ENCODE data around the gene ANKRD22. TPM values are rescaled to one million over a fixed set of nuclear protein-coding genes. Genes with fewer than 3 reads are reported as not detected.

Gene ANKRD22
- polyA plus RNA-seq, 2 of the 4 experiments (the other 2 are of a cell fraction): 0.53 to 0.59 TPM

DNA sequence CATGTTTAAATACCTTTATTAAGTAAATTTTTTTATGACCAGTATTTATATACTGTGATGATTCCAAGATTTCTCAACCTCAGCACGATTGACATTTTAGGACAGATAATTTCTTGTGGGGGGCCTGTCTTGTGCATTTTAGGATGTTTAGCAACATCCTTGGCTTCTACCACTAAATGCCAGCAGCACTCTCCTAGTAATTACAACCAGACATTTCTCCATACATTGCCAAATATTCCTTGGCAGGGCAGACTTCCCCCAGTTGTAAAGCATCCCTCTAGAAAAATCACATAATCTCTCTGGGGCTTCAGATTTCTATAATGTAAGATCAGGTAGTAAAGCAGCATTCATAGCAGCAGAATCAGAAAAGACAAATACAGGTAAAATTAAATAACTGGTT lies 56.9 kb downstream of the ANKRD22 start:
- ChIA-PET CTCF (interaction anchor here (0.9 to 1.7 kb wide), 3 partner anchors 8 to 16 kb away, joined by 3 to 6 read pairs (median 5); partner anchors contain the start of gene LIPM), POLR2A (no interaction called here)
- TF ChIP-seq KDM5A (IDR thresholded peaks at IDR 0.05) (no peak), JUNB (IDR thresholded peaks at IDR 0.05) (no peak), RNF2 (IDR thresholded peaks at IDR 0.05; ENCODE audit: borderline replicate concordance, low read depth) (no peak), POLR2A (IDR thresholded peaks at IDR 0.05; ENCODE audit: low read length) (no peak), CBX2 (IDR thresholded peaks at IDR 0.05; ENCODE audit: borderline replicate concordance, low read depth) (no peak), JUN (IDR thresholded peaks at IDR 0.05) (no peak), FOSL2 (IDR thresholded peaks at IDR 0.05) (no peak), FOSL2 (CRISPR knock-in tag; IDR thresholded peaks at IDR 0.05) (no peak), ZC3H11A (IDR thresholded peaks at IDR 0.05) (no peak), EHF (CRISPR knock-in tag; IDR thresholded peaks at IDR 0.05) (no peak), FOSB (CRISPR knock-in tag; IDR thresholded peaks at IDR 0.05) (no peak), ESRRA (IDR thresholded peaks at IDR 0.05; ENCODE audit: borderline replicate concordance, low read length) (no peak), NR3C1 (IDR thresholded peaks at IDR 0.05) (no peak), RFX5 (IDR thresholded peaks at IDR 0.05) (no peak)
- TF ChIP-seq, protein P1, sequence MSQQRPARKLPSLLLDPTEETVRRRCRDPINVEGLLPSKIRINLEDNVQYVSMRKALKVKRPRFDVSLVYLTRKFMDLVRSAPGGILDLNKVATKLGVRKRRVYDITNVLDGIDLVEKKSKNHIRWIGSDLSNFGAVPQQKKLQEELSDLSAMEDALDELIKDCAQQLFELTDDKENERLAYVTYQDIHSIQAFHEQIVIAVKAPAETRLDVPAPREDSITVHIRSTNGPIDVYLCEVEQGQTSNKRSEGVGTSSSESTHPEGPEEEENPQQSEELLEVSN (IDR thresholded peaks at IDR 0.05; ENCODE audit: borderline replicate concordance, low read depth): no peak
- TF ChIP-seq, protein P2, sequence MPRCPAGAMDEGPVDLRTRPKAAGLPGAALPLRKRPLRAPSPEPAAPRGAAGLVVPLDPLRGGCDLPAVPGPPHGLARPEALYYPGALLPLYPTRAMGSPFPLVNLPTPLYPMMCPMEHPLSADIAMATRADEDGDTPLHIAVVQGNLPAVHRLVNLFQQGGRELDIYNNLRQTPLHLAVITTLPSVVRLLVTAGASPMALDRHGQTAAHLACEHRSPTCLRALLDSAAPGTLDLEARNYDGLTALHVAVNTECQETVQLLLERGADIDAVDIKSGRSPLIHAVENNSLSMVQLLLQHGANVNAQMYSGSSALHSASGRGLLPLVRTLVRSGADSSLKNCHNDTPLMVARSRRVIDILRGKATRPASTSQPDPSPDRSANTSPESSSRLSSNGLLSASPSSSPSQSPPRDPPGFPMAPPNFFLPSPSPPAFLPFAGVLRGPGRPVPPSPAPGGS (IDR thresholded peaks at IDR 0.05): no peak
- TF ChIP-seq, protein P3, sequence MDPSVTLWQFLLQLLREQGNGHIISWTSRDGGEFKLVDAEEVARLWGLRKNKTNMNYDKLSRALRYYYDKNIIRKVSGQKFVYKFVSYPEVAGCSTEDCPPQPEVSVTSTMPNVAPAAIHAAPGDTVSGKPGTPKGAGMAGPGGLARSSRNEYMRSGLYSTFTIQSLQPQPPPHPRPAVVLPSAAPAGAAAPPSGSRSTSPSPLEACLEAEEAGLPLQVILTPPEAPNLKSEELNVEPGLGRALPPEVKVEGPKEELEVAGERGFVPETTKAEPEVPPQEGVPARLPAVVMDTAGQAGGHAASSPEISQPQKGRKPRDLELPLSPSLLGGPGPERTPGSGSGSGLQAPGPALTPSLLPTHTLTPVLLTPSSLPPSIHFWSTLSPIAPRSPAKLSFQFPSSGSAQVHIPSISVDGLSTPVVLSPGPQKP (IDR thresholded peaks at IDR 0.05; ENCODE audit: low read depth, low read length): no peak
- TF ChIP-seq, protein P4, sequence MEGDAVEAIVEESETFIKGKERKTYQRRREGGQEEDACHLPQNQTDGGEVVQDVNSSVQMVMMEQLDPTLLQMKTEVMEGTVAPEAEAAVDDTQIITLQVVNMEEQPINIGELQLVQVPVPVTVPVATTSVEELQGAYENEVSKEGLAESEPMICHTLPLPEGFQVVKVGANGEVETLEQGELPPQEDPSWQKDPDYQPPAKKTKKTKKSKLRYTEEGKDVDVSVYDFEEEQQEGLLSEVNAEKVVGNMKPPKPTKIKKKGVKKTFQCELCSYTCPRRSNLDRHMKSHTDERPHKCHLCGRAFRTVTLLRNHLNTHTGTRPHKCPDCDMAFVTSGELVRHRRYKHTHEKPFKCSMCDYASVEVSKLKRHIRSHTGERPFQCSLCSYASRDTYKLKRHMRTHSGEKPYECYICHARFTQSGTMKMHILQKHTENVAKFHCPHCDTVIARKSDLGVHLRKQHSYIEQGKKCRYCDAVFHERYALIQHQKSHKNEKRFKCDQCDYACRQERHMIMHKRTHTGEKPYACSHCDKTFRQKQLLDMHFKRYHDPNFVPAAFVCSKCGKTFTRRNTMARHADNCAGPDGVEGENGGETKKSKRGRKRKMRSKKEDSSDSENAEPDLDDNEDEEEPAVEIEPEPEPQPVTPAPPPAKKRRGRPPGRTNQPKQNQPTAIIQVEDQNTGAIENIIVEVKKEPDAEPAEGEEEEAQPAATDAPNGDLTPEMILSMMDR (IDR thresholded peaks at IDR 0.05): no peak
- Histone ChIP-seq H3K9me3 (no peaks in the 10 kb centered on the region), H3K4me1 (peaks cover 22% of the 10 kb centered on the region), H3K4me2 (no peak overlapping the region), H3K4me3 (no peak overlapping the region), H3K27ac (no peak overlapping the region)
- DNase-seq (ENCODE audit: low read depth in 1 of 2, low spot score in 1 of 2) (no peak), FAIRE-seq (no peak), ATAC-seq (no peak)
- WGBS (ENCODE audit: missing lambda C conversion rate): 28% methylated on average over 1 of the region's 1 CpG

DNA sequence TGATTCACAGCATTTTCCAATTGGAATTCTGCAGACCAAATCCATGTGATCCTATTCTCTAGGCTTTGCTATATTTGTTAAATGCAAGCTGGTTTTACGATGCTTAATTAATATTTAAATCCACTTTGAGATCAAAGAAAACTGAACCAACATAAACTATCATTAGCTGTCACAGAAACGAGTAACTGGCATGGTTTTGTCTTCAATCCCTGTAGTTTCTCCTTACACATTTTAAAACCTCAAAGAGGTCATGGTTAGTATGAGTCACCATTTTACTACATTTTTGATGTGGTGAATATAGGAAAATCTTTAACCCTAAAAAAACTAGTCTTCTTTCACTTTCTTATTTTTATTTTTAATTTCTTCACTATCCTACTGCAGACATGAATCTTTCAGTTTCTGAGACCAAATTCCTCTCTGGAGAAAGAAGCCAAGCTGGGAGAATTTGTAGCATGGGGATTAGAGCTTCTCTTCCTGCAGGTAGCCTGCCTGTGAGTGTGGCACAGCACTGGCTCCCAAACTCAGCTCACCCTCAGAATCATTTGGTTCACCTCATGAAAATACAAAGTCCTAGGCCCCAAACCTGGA lies 57.8 kb downstream of the ANKRD22 start:
- H3K4me2 ChIP-seq: peak overlapping the region; percentile 15; the same call in 1 of the 3 replicates

More for the DNA sequence above, 57.8 kb downstream of the ANKRD22 start:
- ChIA-PET CTCF (interaction anchor here (0.8 to 1.7 kb wide), 4 partner anchors 9 to 17 kb away, joined by 3 to 6 read pairs (median 4); partner anchors contain the start of gene LIPM), POLR2A (no interaction called here)
- FAIRE-seq (peak; percentile 43), ATAC-seq (no peak), DNase-seq (ENCODE audit: low read depth in 1 of 2, low spot score in 1 of 2) (no peak)
- Histone ChIP-seq H3K9me3 (no peaks in the 10 kb centered on the region), H3K4me1 (peaks cover 22% of the 10 kb centered on the region), H3K4me3 (no peak overlapping the region), H3K27ac (peak overlapping the region in 1 of 2 experiments; percentile 60; a peak in 3 of 6 replicates)
- 18% methylated on average over 2 of the region's 2 CpGs for WGBS (ENCODE audit: missing lambda C conversion rate)
- TF ChIP-seq, protein P5, sequence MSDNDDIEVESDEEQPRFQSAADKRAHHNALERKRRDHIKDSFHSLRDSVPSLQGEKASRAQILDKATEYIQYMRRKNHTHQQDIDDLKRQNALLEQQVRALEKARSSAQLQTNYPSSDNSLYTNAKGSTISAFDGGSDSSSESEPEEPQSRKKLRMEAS (IDR thresholded peaks at IDR 0.05): no peak
- TF ChIP-seq POLR2A (IDR thresholded peaks at IDR 0.05; ENCODE audit: low read length) (no peak), JUNB (IDR thresholded peaks at IDR 0.05) (no peak), FOSL2 (IDR thresholded peaks at IDR 0.05) (no peak), FOSL2 (CRISPR knock-in tag; IDR thresholded peaks at IDR 0.05) (peak; percentile 74), NPAS2 (CRISPR knock-in tag; IDR thresholded peaks at IDR 0.05; ENCODE audit: borderline replicate concordance) (no peak), PHF8 (IDR thresholded peaks at IDR 0.05; ENCODE audit: borderline replicate concordance, low read depth) (no peak)
- TF ChIP-seq, protein P3 (IDR thresholded peaks at IDR 0.05; ENCODE audit: low read depth, low read length): no peak

Measured in A549 (cell line).